Esophagus squamous epithelium (tissue), 5 donors: ENCODE data around the gene DDX52. TPM values are rescaled to one million over a fixed set of nuclear protein-coding genes. Genes with fewer than 3 reads are reported as not detected.

Experiments used
- DNase-seq: peaks from one replicate; lab custom pipeline; 2025; lab: John Stamatoyannopoulos, UW
- H3K27ac ChIP-seq, 4 donors: fragments of 200-600 bp; sonication (generic); one replicate each; pipeline ENCODE4 v1.5.1; 2016 to 2019; ENCODE audit warnings: mild to moderate bottlenecking in 1 of 4
- H3K27me3 ChIP-seq, 4 donors: fragments of 200-600 bp; sonication (generic); 1 replicate in 3 of 4; 2 replicates in 1 of 4; pipeline versions ENCODE4 v1.5.1 to v1.6.0; 2017 to 2021; ENCODE audit warnings: antibody characterized with exemption in 1 of 4
- H3K36me3 ChIP-seq, 3 donors: fragments of 200-600 bp; sonication (generic); one replicate each; pipeline ENCODE4 v1.5.1; 2016 to 2019
- H3K4me1 ChIP-seq, 3 donors: fragments of 200-600 bp; sonication (generic); one replicate each; pipeline ENCODE4 v1.5.1; 2017 to 2019
- H3K4me3 ChIP-seq, 4 donors: fragments of 200-600 bp; sonication (generic); 1 replicate in 3 of 4; 2 replicates in 1 of 4; pipeline ENCODE4 v1.5.1; 2016 to 2019; ENCODE audit warnings: mild to moderate bottlenecking in 2 of 4, moderate library complexity in 1 of 4
- H3K9me3 ChIP-seq, 3 donors: fragments of 200-600 bp; sonication (generic); one replicate each; pipeline ENCODE4 v1.5.1; 2016 to 2019
- POLR2A ChIP-seq, 4 donors: fragments of 450-650 bp; IDR thresholded peaks; one replicate each; pipeline ENCODE4 v1.6.1; 2017; ENCODE audit warnings: antibody characterized with exemption in 4 of 4, mild to moderate bottlenecking in 4 of 4, moderate library complexity in 3 of 4
- WGBS, 2 donors: methylation state at CpG; one replicate each; pipeline ENCODE4 v1.1.5; 2018; 5-methylcytosine and 5-hydroxymethylcytosine counted together
- intact Hi-C: fragments of 100-400 bp; cut with DNase I; formaldehyde crosslinking; loops from one replicate; pipeline ENCODE4 v1.15.0; 2022
- total RNA-seq, 4 donors: library from RNA; depleted of rRNA; stranded (reverse); fragments of >200 nt; gene quantifications; one replicate each; pipeline ENCODE4 v1.1.0, GENCODE V29; 2016
- TF ChIP-seq, protein P1 (sequence below), 6 experiments: fragments of 450-650 bp in 4 of 6; fragments of 200-600 bp in 2 of 6; sonication (generic) in 2 of 6; IDR thresholded peaks; one replicate each; pipeline ENCODE4 v1.5.1; 2016 to 2019; ENCODE audit warnings: antibody characterized with exemption in 6 of 6, mild to moderate bottlenecking in 4 of 6, moderate library complexity in 4 of 6
- donor health status: DM: yes; HTN: yes; CAD: no.

Gene DDX52
- total RNA-seq, 4 donors from 2014 or later, result 13.3 to 27.7 (median 21.6) TPM

DNA sequence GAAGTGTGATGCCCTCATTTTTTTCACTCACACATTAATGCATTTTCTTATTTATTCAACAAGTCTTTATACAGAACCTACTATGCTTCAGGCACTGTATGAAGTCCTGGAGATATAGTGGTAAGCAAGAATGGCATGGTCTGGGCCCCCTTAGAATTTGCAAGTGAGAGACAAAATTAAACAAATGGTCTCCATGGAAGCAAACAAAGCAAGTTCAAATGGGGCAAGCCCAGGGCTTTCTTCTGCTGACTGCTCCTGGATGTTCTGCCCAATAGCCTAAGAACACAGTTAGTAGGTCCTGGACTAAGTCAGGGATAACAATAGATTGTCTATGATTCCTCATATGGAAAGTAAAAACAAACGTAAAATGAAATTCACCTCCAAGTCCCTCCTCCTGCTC lies 31.3 kb upstream of the DDX52 start:
- H3K27me3 ChIP-seq, result peaks cover 0 to 20% (median 0%) of the 10 kb centered on the region in 4 donors
- TF ChIP-seq, protein P1, sequence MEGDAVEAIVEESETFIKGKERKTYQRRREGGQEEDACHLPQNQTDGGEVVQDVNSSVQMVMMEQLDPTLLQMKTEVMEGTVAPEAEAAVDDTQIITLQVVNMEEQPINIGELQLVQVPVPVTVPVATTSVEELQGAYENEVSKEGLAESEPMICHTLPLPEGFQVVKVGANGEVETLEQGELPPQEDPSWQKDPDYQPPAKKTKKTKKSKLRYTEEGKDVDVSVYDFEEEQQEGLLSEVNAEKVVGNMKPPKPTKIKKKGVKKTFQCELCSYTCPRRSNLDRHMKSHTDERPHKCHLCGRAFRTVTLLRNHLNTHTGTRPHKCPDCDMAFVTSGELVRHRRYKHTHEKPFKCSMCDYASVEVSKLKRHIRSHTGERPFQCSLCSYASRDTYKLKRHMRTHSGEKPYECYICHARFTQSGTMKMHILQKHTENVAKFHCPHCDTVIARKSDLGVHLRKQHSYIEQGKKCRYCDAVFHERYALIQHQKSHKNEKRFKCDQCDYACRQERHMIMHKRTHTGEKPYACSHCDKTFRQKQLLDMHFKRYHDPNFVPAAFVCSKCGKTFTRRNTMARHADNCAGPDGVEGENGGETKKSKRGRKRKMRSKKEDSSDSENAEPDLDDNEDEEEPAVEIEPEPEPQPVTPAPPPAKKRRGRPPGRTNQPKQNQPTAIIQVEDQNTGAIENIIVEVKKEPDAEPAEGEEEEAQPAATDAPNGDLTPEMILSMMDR (IDR thresholded peaks at IDR 0.05), result no peak
- TF ChIP-seq POLR2A (IDR thresholded peaks at IDR 0.05), result no peak
- 29 to 50% methylated on average over 1 of the region's 1 CpG for WGBS, 2 donors

DNA sequence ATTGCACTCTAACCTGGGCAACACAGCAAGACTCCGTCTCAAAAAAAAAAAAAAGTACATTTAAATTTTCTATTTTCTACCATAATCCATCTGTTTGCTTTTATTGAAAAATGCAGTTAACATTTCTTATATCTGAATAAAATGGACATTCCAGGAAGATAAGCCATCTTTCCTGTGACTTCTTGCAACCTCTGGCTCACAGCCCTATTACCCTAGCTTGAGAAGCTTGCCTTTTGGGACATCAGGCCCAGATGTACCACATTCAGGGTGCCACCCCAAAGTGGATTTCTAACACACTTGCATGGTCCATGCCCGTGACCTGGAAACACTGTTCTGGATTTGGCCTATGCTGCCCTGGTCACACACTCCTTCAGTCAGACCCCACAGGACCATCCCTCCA lies 30.1 kb upstream of the DDX52 start:
- DNase-seq, result no peak
- H3K9me3 ChIP-seq, result no peaks in the 10 kb centered on the region
- intact Hi-C loops, result no loop called here
- TF ChIP-seq, protein P1 (IDR thresholded peaks at IDR 0.05), result no peak
- no peak for TF ChIP-seq POLR2A (IDR thresholded peaks at IDR 0.05)
- no peaks in the 10 kb centered on the region for H3K36me3 ChIP-seq
- no peaks in the 10 kb centered on the region for H3K4me1 ChIP-seq
- H3K27ac ChIP-seq, result no peak overlapping the region
- peaks cover 0 to 10% (median 0%) of the 10 kb centered on the region in 4 donors for H3K27me3 ChIP-seq
- no peak overlapping the region for H3K4me3 ChIP-seq
- WGBS, 2 donors, result 87 to 96% methylated on average over 2 of the region's 2 CpGs

More for the DNA sequence above, 31.3 kb upstream of the DDX52 start:
- Histone ChIP-seq H3K36me3 (no peaks in the 10 kb centered on the region), H3K4me1 (no peaks in the 10 kb centered on the region), H3K9me3 (no peaks in the 10 kb centered on the region), H3K27ac (no peak overlapping the region), H3K4me3 (no peak overlapping the region)
- intact Hi-C loops, result no loop called here
- DNase-seq, result no peak

DNA sequence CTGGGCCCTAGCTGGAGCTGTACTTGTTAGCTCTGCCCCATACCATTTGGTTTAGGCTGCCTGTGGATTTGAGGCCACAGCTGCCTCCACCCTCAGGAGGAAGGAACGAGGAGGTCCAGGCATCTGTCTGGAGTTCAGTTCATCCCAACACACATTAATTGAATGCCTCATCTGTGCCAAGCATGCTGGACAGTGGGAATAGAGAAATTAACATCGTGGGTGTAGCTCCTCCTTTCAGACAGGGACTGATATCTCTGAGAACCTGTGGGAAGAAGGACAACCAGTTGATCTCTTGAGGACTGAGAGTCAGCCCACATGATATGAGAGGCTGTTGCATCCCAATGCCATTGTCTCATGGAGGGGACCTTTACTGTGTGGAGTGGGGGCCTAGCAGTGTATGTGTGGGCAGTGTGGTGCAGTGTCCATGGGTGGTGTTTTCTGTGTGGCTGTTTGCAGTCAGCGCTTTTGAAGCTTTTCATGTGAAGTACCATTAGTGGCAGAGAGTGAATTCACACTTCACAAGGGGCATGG lies 29.4 kb upstream of the DDX52 start:
- Histone ChIP-seq H3K36me3 (no peaks in the 10 kb centered on the region), H3K27me3 (peaks cover 0 to 8% (median 0%) of the 10 kb centered on the region in 4 donors), H3K9me3 (no peaks in the 10 kb centered on the region), H3K4me1 (no peaks in the 10 kb centered on the region), H3K27ac (no peak overlapping the region), H3K4me3 (no peak overlapping the region)
- intact Hi-C loops, result no loop called here
- TF ChIP-seq, protein P1 (IDR thresholded peaks at IDR 0.05), result no peak
- no peak for TF ChIP-seq POLR2A (IDR thresholded peaks at IDR 0.05)
- 79 to 80% methylated on average over 2 to 3 of the region's 3 CpGs for WGBS, 2 donors
- DNase-seq, result no peak

DNA sequence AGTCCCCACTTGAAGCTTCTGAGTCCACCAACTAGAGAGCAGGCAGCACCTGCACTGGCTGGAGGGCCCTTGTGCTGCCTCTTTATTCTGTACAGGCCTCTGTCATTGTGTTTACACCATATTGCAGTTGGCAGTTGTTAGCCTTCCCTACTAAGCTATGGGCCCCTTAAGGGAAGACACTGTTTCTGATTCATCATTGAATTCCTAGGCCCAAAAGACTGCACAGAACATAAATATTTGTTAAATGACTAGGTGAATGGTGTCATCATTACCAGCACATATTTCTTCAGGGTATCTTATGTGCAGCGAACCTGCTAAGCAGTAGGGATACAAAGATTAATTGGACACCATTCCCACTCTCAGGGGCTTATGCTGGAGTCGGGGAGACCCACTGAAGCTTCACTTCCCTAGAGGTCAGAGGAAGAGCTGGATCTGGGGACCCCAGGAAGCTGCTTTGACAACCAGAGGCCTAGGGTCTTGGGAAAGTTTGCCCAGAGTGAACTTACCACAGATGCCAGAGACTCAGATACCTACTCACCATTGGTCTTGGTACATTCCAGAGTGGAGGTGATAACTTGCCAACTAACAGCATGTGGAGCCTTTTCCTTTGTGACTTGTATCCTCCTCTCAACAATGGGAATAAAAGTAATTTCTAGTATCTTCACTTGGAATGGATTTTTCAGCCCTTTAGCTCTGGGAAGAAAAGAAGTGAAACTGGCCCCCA lies 28.7 kb upstream of the DDX52 start:
- DNase-seq, result no peak
- no peak overlapping the region for H3K4me3 ChIP-seq
- 60% methylated on average over 1 of the region's 2 CpGs; no CpG with 5 or more reads in 1 of the 2 donors for WGBS, 2 donors
- peaks cover 0 to 8% (median 0%) of the 10 kb centered on the region in 4 donors for H3K27me3 ChIP-seq
- no peaks in the 10 kb centered on the region for H3K9me3 ChIP-seq
- intact Hi-C loops, result no loop called here
- TF ChIP-seq, protein P1 (IDR thresholded peaks at IDR 0.05), result no peak
- no peak for TF ChIP-seq POLR2A (IDR thresholded peaks at IDR 0.05)
- no peaks in the 10 kb centered on the region for H3K36me3 ChIP-seq
- H3K27ac ChIP-seq, result no peak overlapping the region
- H3K4me1 ChIP-seq, result no peaks in the 10 kb centered on the region
